Measurements from ENCODE around the gene PLXNA2.

The PLXNA2 gene

GRCh38 chr1:208136459-208137182 lies 107.6 kb downstream of the PLXNA2 start:
- FAIRE-seq = no peak
- no peak for DNase-seq (ENCODE audit: insufficient read length, low spot score)
- TF ChIP-seq PAX5 (IDR thresholded peaks at IDR 0.05; ENCODE audit: insufficient read depth, low read length, severe bottlenecking) (no peak), SPI1 (IDR thresholded peaks at IDR 0.05; ENCODE audit: low read depth, low read length) (no peak), POU2F2 (IDR thresholded peaks at IDR 0.05; ENCODE audit: low read depth, low read length) (no peak), POLR2AphosphoS5 (IDR thresholded peaks at IDR 0.05; ENCODE audit: low read depth, low read length) (no peak), TAF1 (IDR thresholded peaks at IDR 0.05; ENCODE audit: low read depth, low read length) (no peak), POLR2A (IDR thresholded peaks at IDR 0.05; ENCODE audit: low read depth, low read length) (no peak)

- FAIRE-seq = no peak
- DNase-seq (ENCODE audit: insufficient read length, low spot score) = no peak
- TF ChIP-seq POLR2A (IDR thresholded peaks at IDR 0.05; ENCODE audit: low read depth, low read length) = no peak
- no peak for TF ChIP-seq SPI1 (IDR thresholded peaks at IDR 0.05; ENCODE audit: low read depth, low read length)
- no peak for TF ChIP-seq PAX5 (IDR thresholded peaks at IDR 0.05; ENCODE audit: insufficient read depth, low read length, severe bottlenecking)
- no peak for TF ChIP-seq TAF1 (IDR thresholded peaks at IDR 0.05; ENCODE audit: low read depth, low read length)
- TF ChIP-seq POLR2AphosphoS5 (IDR thresholded peaks at IDR 0.05; ENCODE audit: low read depth, low read length) = no peak
- TF ChIP-seq POU2F2 (IDR thresholded peaks at IDR 0.05; ENCODE audit: low read depth, low read length) = no peak
These were observed 108.8 kb downstream of the PLXNA2 start for GRCh38 chr1:208135354-208135753.

- no peak for FAIRE-seq
- no peak for TF ChIP-seq POLR2AphosphoS5 (IDR thresholded peaks at IDR 0.05; ENCODE audit: low read depth, low read length)
- no peak for DNase-seq (ENCODE audit: insufficient read length, low spot score)
These were observed 109.7 kb downstream of the PLXNA2 start for GRCh38 chr1:208134491-208134890.

GRCh38 chr1:208133355-208133754 lies 110.8 kb downstream of the PLXNA2 start:
- FAIRE-seq (no peak), DNase-seq (ENCODE audit: insufficient read length, low spot score) (no peak)
- TF ChIP-seq PAX5 (IDR thresholded peaks at IDR 0.05; ENCODE audit: insufficient read depth, low read length, severe bottlenecking) (no peak), POLR2AphosphoS5 (IDR thresholded peaks at IDR 0.05; ENCODE audit: low read depth, low read length) (no peak)

GRCh38 chr1:208132287-208132882 lies 111.8 kb downstream of the PLXNA2 start:
- peak; percentile 65 for DNase-seq (ENCODE audit: insufficient read length, low spot score)
- TF ChIP-seq POLR2AphosphoS5 (IDR thresholded peaks at IDR 0.05; ENCODE audit: low read depth, low read length) (no peak), POLR2A (IDR thresholded peaks at IDR 0.05; ENCODE audit: low read depth, low read length) (no peak), TAF1 (IDR thresholded peaks at IDR 0.05; ENCODE audit: low read depth, low read length) (no peak)
- FAIRE-seq = peak; percentile 80

GRCh38 chr1:208131621-208132286 lies 112.4 kb downstream of the PLXNA2 start:
- DNase-seq (ENCODE audit: insufficient read length, low spot score) (no peak), FAIRE-seq (no peak)
- TF ChIP-seq TAF1 (IDR thresholded peaks at IDR 0.05; ENCODE audit: low read depth, low read length) (no peak), POU2F2 (IDR thresholded peaks at IDR 0.05; ENCODE audit: low read depth, low read length) (no peak), POLR2A (IDR thresholded peaks at IDR 0.05; ENCODE audit: low read depth, low read length) (no peak), PAX5 (IDR thresholded peaks at IDR 0.05; ENCODE audit: insufficient read depth, low read length, severe bottlenecking) (no peak), SPI1 (IDR thresholded peaks at IDR 0.05; ENCODE audit: low read depth, low read length) (no peak), POLR2AphosphoS5 (IDR thresholded peaks at IDR 0.05; ENCODE audit: low read depth, low read length) (no peak)

GRCh38 chr1:208129487-208129886 lies 114.7 kb downstream of the PLXNA2 start:
- DNase-seq (ENCODE audit: insufficient read length, low spot score) = no peak
- no peak for FAIRE-seq
- TF ChIP-seq POLR2A (IDR thresholded peaks at IDR 0.05; ENCODE audit: low read depth, low read length) (no peak), POLR2AphosphoS5 (IDR thresholded peaks at IDR 0.05; ENCODE audit: low read depth, low read length) (no peak), SPI1 (IDR thresholded peaks at IDR 0.05; ENCODE audit: low read depth, low read length) (no peak)

- TF ChIP-seq POU2F2 (IDR thresholded peaks at IDR 0.05; ENCODE audit: low read depth, low read length) = no peak
- TF ChIP-seq PAX5 (IDR thresholded peaks at IDR 0.05; ENCODE audit: insufficient read depth, low read length, severe bottlenecking) = no peak
- TF ChIP-seq POLR2AphosphoS5 (IDR thresholded peaks at IDR 0.05; ENCODE audit: low read depth, low read length) = no peak
- TF ChIP-seq TAF1 (IDR thresholded peaks at IDR 0.05; ENCODE audit: low read depth, low read length) = no peak
- no peak for TF ChIP-seq SPI1 (IDR thresholded peaks at IDR 0.05; ENCODE audit: low read depth, low read length)
- TF ChIP-seq POLR2A (IDR thresholded peaks at IDR 0.05; ENCODE audit: low read depth, low read length) = no peak
- DNase-seq (ENCODE audit: insufficient read length, low spot score) (no peak), FAIRE-seq (no peak)
These were observed 115.1 kb downstream of the PLXNA2 start for GRCh38 chr1:208129060-208129459.

- no peak for FAIRE-seq
- no peak for TF ChIP-seq POU2F2 (IDR thresholded peaks at IDR 0.05; ENCODE audit: low read depth, low read length)
- no peak for TF ChIP-seq TAF1 (IDR thresholded peaks at IDR 0.05; ENCODE audit: low read depth, low read length)
- no peak for TF ChIP-seq POLR2A (IDR thresholded peaks at IDR 0.05; ENCODE audit: low read depth, low read length)
- no peak for TF ChIP-seq SPI1 (IDR thresholded peaks at IDR 0.05; ENCODE audit: low read depth, low read length)
- TF ChIP-seq PAX5 (IDR thresholded peaks at IDR 0.05; ENCODE audit: insufficient read depth, low read length, severe bottlenecking) = no peak
- TF ChIP-seq POLR2AphosphoS5 (IDR thresholded peaks at IDR 0.05; ENCODE audit: low read depth, low read length) = no peak
- DNase-seq (ENCODE audit: insufficient read length, low spot score) = no peak
These were observed 116.2 kb downstream of the PLXNA2 start for GRCh38 chr1:208127792-208128529.

Measured in GM12891 (cell line).